WERI-Rb-1 (cell line): ENCODE data around the gene NCOA7.

Experiments used
- DNase-seq: peaks from one replicate; pipeline ENCODE4 v3.0.0-alpha.2; 2020
- H3K27ac ChIP-seq: fragments of 250-450 bp; sonication (Bioruptor Pico); 2 replicates; pipeline ENCODE4 v1.5.1; 2020; ENCODE audit warnings: mild to moderate bottlenecking, moderate library complexity
- H3K27me3 ChIP-seq: fragments of 250-450 bp; sonication (Bioruptor Pico); 2 replicates; pipeline ENCODE4 v1.5.1; 2021; ENCODE audit warnings: mild to moderate bottlenecking, low read depth, moderate library complexity; ENCODE audit not compliant: insufficient read depth, severe bottlenecking
- H3K36me3 ChIP-seq: fragments of 250-450 bp; sonication (Bioruptor Pico); 2 replicates; pipeline ENCODE4 v1.5.1; 2020; ENCODE audit warnings: mild to moderate bottlenecking, moderate library complexity
- H3K4me3 ChIP-seq: 2 replicates; pipeline ENCODE4 v1.5.1; 2011; ENCODE audit warnings: low read depth, mild to moderate bottlenecking, control low read depth, low read length
- H3K9me3 ChIP-seq: fragments of 250-450 bp; sonication (Bioruptor Pico); 2 replicates; pipeline ENCODE4 v1.5.1; 2021; ENCODE audit warnings: mild to moderate bottlenecking, moderate library complexity; ENCODE audit not compliant: severe bottlenecking
- CTCF ChIP-seq: IDR thresholded peaks from 2 replicates; pipeline ENCODE4 v1.5.1; 2011; ENCODE audit warnings: low read depth, mild to moderate bottlenecking, control low read depth, inconsistent platforms, low read length

The NCOA7 gene

GRCh38 chr6:125821825-125822281 is 31.1 kb downstream of the NCOA7 start:
- H3K9me3 ChIP-seq = no peaks in the 10 kb centered on the region
- H3K36me3 ChIP-seq = no peaks in the 10 kb centered on the region
- no peak for TF ChIP-seq CTCF
- no peak overlapping the region for H3K27ac ChIP-seq
- no peak for DNase-seq
- H3K27me3 ChIP-seq = no peaks in the 10 kb centered on the region
- H3K4me3 ChIP-seq = no peak overlapping the region

DNA sequence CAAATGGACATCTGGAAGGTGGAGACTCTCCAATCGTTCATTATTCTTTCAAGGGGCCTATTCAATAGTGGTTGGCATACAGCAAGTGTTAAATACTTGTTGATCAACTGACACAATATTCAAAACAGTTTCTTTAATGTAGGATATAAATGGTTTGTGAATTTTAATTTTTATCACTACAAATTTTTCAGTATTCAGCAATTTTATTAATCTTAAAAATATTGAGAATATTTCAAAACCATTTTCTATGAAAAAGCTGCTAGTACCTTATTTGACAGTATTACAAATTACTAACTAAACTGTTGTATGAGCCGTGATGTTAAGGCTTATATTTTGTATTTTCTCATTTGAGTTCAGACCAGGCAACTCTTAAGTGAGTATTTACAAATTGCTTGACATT is 32.4 kb downstream of the NCOA7 start:
- H3K36me3 ChIP-seq = no peaks in the 10 kb centered on the region
- no peaks in the 10 kb centered on the region for H3K9me3 ChIP-seq
- no peak overlapping the region for H3K4me3 ChIP-seq
- TF ChIP-seq CTCF = no peak
- H3K27me3 ChIP-seq = no peaks in the 10 kb centered on the region
- H3K27ac ChIP-seq = no peak overlapping the region
- no peak for DNase-seq

DNA sequence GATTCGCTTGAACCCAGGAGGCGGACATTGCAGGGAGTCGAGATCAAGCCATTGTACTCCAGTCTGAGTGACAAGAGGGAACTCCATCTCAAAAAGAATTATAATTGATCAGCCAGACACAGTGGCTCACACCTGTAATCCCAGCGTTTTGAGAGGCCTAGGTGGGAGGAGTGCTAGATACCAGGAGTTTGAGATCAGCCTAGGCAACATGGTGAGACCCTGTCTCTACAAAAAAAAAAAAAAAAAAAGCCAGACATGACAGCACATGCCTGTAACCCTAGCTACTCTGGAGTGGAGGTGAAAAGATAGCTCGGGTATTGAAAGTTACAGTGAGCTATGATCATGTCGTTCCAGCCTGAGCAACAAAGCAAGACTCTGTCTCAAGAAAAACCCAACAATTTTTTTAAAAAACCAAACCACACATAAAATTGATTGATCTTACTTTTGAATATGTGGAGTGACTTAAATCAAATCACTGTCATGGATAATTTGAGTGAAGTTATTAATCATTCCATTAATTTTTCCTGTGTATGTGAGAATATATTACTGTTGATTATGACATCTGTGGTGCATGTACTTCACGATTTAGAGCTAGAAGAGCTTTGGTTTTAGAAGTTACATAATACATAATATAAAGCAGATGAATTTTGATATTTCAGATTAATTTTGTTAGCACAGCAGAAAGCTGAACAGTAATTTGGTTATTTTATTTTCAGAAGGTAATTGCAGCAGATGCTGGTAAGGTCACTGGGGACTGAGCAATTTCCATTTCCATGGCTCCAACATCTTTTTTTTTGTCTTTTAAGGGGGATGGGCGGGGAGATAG is 34.4 kb downstream of the NCOA7 start:
- H3K36me3 ChIP-seq = no peaks in the 10 kb centered on the region
- no peak overlapping the region for H3K4me3 ChIP-seq
- no peak for TF ChIP-seq CTCF
- no peaks in the 10 kb centered on the region for H3K27me3 ChIP-seq
- no peaks in the 10 kb centered on the region for H3K9me3 ChIP-seq
- no peak overlapping the region for H3K27ac ChIP-seq
- DNase-seq = no peak

DNA sequence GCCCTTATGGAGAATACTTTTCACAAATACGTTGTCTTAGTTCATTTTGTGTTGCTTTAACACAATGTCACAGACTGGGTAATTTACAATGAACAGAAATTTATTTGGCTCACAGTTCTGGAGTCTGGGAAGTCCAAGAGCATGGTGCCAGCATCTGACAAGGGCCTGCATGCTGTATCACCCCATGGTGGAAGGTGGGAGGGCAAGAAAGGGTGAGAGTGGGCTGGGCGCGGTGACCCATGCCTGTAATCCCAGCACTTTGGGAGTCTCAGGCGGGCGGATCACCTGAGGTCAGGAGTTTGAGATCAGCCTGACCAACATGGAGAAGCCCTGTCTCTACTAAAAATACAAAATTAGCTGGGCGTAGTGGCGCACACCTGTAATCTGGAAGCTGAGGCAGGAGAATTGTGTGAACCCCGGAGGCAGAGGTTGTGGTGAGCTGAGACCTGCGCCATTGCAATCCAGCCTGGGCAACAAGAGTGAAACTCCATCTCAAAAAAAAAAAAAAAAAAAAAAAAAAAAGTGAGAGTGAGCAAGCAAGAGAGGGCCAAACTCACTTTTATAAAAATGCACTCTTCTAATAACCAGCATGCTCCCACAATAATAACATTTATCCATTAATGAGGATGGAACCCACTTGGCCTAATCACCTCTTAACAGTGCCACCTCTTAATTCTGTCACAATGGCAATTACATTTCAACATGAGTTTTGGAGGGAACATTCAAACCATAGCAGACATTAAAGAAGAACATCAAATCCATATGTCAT is 36.1 kb downstream of the NCOA7 start:
- H3K27me3 ChIP-seq = no peaks in the 10 kb centered on the region
- no peaks in the 10 kb centered on the region for H3K36me3 ChIP-seq
- no peak for DNase-seq
- no peak overlapping the region for H3K4me3 ChIP-seq
- H3K27ac ChIP-seq = no peak overlapping the region
- no peaks in the 10 kb centered on the region for H3K9me3 ChIP-seq
- no peak for TF ChIP-seq CTCF

- Histone ChIP-seq H3K36me3 (no peaks in the 10 kb centered on the region), H3K27ac (no peak overlapping the region), H3K9me3 (no peaks in the 10 kb centered on the region), H3K27me3 (no peaks in the 10 kb centered on the region), H3K4me3 (no peak overlapping the region)
- no peak for DNase-seq
- no peak for TF ChIP-seq CTCF
Measured at GRCh38 chr6:125827788-125828320, 37.1 kb downstream of the NCOA7 start.
